ENCODE results near the gene PKD2. TPM values are rescaled to one million over a fixed set of nuclear protein-coding genes. Genes with fewer than 3 reads are reported as not detected.
A peak's percentile ranks its signal among the peaks of the same experiment; 100 is the strongest.
"Not testable (repeated sequence)": the region's sequence is repeated elsewhere in the genome, so short reads cannot be mapped to it uniquely, and the experiment has no call there.

PKD2 gene
- total RNA-seq, 1 experiment from 2014 or later, result 29.1 TPM

- DNase-seq (ENCODE audit: low read depth), result no peak
Observed at GRCh38 chr4:87985887-87986200, 21.6 kb upstream of the PKD2 start.

DNA sequence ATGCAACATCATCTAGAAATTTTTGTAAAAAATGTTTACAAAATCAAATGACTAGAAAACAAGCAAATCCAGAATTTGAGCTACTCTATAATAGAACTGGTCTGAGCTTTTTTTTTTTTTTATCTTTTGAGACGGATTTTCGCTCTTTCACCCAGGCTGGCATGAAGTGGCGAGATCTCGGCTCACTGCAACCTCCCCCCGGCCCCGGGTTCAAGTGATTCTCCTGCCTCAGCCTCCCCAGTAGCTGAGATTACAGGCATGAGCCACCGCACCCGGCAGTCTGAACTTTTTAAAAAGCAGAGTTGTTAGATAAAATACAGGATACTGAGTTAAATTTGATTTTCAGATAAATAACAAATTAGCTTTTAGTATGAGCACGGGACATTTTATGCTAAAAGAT is 20.9 kb upstream of the PKD2 start:
- DNase-seq (ENCODE audit: low read depth), result no peak

GRCh38 chr4:87989765-87990164 is 17.7 kb upstream of the PKD2 start:
- no peak for DNase-seq (ENCODE audit: low read depth)

- DNase-seq (ENCODE audit: low read depth), result no peak
Observed at GRCh38 chr4:87995435-87995834, 12.0 kb upstream of the PKD2 start.

DNA sequence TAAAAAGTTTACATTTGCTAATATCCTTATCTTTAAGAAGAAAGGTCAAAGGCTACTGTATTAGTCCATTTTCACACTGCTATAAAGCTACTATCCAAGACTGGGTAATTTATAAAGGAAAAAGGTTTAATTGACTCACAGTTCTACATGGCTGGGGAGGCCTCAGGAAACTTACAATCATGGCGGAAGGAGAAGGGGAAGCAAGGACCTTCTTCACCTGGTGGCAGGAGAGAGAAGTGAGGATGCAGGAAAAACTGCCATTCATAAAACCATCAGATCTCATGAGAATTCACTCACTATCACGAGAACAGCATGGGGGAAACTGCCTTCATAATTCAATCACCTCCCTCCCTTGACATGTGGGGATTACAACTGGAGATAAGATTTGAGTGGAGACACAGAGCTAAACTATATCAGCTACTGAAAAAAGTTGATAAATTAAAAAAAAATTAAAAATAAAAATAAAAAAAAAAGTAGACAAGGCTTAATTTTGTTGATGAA is 8.2 kb upstream of the PKD2 start:
- not testable (repeated sequence) for DNase-seq (ENCODE audit: low read depth)

DNA sequence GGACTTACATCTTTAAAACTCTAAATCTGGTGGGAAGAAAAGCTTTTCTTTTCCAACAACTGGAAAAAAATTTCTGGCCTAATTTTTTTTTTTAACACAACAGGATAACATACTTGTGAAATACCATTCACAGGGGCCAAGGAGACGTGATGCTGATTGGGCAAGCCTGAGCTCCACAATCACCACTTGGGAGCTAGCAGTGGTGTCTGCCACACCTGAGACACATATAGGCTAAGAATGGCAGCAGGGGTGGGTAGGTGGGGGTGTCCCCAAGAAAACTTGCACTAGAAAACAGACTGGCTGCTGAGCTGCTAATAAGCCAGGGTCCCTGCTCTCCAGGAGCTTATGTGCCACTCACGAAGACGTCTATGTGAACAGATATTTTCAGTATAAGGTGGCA is 5.6 kb upstream of the PKD2 start:
- DNase-seq (ENCODE audit: low read depth), result no peak

DNA sequence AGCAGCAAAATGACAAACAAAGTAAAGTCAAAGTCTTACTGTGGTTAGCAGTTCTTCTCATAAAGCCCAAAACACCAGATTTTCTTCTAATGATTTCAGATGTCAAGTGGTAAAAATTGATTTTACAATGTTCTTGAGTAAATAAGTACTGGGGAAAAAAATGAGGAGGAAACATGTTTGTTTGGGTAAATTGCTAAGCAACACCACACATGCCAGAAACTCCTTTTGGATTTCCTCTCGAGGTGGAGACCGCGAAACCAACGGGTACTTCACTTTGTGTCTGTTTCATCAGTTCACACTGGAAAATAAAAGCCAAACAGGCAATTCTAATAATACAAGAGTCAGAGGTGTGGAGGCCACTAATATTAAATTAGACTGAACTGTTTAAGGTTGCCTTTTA is 4.6 kb upstream of the PKD2 start:
- peak; percentile 54 for DNase-seq (ENCODE audit: low read depth)

GRCh38 chr4:88003261-88003660 is 4.2 kb upstream of the PKD2 start:
- peak; percentile 39 for DNase-seq (ENCODE audit: low read depth)

DNA sequence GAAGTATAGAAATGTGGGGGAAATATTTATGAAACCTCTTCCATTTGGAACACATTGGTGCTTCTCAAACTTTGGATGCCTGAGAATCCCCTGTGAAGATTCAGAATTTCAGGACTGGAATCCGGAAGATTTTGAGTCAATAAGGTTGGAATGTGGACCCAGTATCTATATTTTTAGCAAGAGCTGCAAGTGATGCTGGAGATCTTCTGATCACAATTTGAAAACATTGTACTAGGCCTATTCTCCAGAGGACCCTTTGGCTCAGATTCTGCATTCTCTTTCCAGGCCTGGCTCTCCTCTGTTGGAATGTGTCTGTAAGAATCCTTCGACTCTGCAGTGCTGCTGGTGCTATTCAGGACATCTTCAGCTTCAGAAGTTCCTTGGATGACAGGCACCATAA is 2.4 kb upstream of the PKD2 start:
- DNase-seq (ENCODE audit: low read depth), result no peak

DNA sequence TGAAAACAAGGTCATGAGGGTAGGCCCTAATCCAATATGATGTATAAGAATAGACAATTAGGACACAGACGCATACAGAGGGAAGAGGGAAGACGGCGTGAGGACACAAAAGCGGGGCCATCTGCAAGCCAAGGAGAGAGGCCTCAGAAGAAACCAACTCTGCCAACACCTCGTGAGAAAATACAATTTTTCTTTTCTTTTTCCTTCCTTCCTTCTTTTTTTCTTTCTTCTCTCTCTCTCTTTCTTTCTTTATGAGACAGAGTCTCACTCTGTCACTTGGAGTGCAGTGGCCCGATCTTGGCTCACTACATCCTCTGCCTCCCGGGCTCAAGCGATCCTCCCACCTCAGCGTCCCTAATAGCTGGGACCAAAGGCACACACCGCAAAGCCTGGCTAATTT is 1.5 kb upstream of the PKD2 start:
- no peak for DNase-seq (ENCODE audit: low read depth)

DNA sequence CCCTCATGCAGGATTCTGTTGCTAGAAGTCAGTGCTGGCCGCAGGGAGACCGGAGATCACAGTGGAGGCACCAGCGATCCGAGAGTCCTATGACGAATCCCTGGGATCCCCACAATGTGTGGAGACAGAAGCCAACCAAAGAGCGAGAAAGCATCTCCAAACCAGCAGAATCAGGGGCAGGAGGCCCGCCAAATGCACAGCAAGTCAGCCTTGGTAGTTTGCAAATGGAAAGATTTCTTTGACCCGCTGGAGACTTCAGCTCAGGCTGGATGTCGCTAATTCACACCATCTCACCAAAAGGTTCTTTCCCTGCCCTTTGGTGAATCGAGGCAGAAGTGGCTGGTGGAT is 505 bp upstream of the PKD2 start:
- no peak for DNase-seq (ENCODE audit: low read depth)

GRCh38 chr4:88008122-88008742 is 797 bp downstream of the PKD2 start:
- peak; percentile 58 for DNase-seq (ENCODE audit: low read depth)

- peak; percentile 21 for DNase-seq (ENCODE audit: low read depth)
Observed at GRCh38 chr4:88008743-88009171, 1.3 kb downstream of the PKD2 start.

DNA sequence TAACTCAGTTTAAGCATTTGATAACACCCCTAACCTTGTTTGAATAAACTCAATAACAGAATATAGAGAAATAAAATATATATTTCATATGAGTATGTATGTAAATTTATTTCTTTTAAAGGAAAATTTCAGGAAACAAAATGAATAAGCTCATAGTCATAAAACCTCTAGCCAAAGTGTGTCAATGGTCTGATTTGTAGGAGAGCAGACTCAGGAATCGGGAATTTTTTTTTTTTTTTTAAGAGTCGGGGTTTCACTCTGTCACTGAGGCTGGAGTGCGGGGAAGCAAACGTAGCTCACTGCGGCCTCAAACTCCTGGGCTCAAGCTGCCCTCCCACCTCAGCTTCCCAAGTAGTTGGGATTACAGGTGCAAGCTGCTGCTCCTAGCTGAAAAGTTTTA is 2.4 kb downstream of the PKD2 start:
- DNase-seq (ENCODE audit: low read depth), result no peak

DNA sequence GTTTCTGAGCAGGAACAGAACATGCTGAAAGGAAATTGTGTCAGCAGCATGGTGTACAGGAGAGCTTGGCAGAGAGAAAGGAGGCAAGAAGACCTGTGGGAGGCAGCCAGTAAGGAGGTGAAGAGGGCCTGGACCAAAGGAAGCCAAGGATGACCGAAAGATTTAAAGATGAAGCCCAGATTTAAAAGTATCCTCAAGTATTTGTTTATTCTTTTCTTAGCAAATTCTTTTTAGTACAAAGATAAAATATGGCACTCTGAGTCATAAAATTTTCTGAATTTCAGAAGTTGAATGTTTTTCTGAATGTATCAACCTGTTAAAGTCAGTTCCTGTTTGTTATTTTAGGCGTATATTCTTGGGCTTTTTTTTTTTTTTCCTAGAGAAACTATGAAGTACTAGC is 3.5 kb downstream of the PKD2 start:
- DNase-seq (ENCODE audit: low read depth), result no peak

DNA sequence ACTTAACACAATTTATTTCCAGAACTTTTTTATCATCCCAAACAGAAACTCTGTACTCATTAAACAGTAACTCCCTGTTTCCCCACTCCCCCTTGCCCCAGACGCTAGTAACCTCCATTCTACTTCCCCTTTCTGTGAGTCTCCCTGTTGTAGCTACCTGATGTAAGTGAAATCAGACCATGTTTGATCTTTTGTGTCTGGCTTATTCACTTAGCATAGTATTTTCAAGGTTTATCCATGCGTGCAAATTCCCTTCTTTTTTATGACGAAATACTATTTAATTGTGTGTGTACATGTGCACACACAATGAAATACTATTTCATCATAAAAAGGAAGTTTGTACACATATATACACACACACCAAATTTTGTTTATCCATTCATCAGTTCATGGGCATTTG is 5.2 kb downstream of the PKD2 start:
- DNase-seq (ENCODE audit: low read depth), result no peak

GRCh38 chr4:88014386-88014905 is 7.0 kb downstream of the PKD2 start:
- DNase-seq (ENCODE audit: low read depth), result no peak

DNA sequence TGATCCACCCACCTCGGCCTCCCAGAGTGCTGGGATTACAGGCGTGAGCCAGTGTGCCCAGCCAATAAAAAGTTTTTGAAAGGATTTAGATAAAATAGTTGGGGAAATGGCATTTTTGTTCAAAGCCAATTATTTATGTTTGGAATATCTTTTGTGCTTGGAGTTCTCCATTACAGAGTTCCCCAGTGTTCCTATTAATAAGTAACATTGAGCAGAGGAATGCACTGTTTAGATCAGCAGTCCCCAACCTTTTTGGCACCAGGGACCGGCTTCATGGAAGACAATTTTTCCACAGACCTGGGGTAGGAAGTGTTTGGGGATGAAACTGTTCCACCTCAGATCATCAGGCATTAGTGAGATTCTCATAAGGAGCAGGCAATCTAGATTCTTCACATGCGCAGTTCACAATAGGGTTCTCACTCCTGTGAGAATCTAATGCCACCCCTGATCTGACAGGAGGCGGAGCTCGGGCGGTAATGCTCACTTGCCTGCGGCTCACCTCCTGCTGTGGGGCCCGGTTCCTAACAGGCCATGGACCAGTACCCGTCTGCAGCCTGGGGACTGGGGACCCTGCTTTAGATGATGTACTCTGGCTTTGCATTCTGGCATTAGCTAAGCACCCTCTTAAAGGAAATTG is 8.3 kb downstream of the PKD2 start:
- no peak for DNase-seq (ENCODE audit: low read depth)

- DNase-seq (ENCODE audit: low read depth), result peak; percentile 86
Observed at GRCh38 chr4:88017516-88018297, 10.3 kb downstream of the PKD2 start.

DNA sequence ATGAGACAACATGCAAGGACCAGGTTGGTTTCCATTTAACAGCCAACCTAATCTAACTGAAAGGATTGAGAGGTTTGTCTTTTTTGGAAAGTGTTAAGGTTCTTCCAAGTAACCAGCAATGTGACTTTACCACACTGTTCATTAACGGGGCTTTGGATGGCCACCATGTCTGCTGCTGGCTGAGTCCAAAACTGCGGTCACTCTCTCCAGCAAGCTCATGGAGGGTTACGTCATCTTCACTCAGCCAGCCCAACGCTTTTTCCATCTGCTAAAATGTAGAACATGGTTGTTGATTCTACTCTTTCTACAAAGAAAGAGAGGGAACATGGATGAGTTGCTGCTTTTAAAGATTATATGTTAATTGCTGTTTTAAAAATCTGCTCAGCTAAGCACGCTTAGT is 11.0 kb downstream of the PKD2 start:
- DNase-seq (ENCODE audit: low read depth), result peak; percentile 81

GRCh38 chr4:88021824-88022223 is 14.4 kb downstream of the PKD2 start:
- no peak for DNase-seq (ENCODE audit: low read depth)

DNA sequence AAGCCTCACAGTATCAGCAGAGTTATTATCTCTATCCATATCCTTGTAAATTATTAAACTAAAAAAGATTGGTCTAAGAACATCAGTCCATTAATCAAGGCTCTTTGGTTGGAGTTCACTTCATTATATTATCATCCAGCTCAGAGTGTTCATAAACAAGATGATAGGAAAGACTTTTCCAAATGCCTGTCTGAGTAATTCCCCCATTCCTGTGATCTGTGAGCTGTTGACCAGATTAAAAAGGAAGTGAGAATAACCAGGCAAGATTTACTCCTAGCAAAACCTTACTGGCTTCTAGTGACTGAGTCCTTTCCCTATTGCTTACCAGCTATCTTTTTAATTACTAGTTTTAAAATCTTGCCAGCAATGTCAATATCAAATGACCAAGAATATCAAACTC is 14.9 kb downstream of the PKD2 start:
- no peak for DNase-seq (ENCODE audit: low read depth)
